ENCODE results near the gene ALG12. TPM values are rescaled to one million over a fixed set of nuclear protein-coding genes. Genes with fewer than 3 reads are reported as not detected.

ALG12 gene
- 6.9 to 13.6 TPM (median 10.7 TPM) in 5 replicates for total RNA-seq (2022; extraction: Qiagen RNA extraction; ENCODE audit: low read depth)

DNA sequence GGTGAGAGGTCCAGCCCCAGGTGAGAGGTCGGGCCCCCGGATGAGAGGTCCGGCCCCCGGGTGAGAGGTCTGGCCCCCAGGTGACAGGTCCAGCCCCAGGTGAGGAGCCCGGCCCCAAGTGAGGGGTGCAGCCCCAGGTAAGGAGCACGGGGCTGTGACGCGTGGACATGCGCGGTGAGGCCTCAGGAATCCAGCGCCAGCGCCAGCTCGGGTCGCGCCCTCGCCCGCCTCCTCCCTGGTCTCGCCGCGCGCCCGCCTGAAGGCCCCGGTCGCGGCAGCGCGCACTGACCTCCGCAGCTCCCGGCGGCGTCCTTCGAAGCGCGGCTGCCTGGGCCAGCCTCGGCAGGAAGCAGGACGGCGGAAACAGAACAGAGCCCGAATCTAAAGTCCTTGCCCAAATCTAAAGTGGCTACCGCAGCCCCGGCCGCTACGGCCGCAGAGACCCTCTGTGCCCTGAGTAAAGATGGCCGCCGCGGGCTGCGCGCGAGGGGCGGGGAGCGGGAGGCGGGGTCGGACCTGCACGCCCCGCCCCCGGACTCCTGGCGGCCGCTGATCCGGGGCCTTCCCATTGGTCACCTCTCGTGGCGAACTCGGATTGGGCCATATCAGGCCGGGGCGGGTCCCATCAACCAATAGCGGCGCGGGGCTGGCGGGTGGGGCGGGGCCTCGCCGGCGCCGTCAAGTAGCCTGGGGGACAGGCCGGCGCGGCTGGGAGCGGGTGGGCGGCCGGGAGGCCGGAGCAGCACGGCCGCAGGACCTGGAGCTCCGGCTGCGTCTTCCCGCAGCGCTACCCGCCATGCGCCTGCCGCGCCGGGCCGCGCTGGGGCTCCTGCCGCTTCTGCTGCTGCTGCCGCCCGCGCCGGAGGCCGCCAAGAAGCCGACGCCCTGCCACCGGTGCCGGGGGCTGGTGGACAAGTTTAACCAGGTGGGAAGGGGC, at the start of gene ALG12, which contains the start of gene CRELD2:
Gene ALG12, minus strand, starts transcription at position 465 of the 937 bp plus-strand sequence. CDS start 4,673 bp downstream, outside the sequence.
Gene CRELD2, plus strand, starts transcription at position 661 of the 937 bp plus-strand sequence. Its CDS starts 136 bp downstream, at position 797.

DNA sequence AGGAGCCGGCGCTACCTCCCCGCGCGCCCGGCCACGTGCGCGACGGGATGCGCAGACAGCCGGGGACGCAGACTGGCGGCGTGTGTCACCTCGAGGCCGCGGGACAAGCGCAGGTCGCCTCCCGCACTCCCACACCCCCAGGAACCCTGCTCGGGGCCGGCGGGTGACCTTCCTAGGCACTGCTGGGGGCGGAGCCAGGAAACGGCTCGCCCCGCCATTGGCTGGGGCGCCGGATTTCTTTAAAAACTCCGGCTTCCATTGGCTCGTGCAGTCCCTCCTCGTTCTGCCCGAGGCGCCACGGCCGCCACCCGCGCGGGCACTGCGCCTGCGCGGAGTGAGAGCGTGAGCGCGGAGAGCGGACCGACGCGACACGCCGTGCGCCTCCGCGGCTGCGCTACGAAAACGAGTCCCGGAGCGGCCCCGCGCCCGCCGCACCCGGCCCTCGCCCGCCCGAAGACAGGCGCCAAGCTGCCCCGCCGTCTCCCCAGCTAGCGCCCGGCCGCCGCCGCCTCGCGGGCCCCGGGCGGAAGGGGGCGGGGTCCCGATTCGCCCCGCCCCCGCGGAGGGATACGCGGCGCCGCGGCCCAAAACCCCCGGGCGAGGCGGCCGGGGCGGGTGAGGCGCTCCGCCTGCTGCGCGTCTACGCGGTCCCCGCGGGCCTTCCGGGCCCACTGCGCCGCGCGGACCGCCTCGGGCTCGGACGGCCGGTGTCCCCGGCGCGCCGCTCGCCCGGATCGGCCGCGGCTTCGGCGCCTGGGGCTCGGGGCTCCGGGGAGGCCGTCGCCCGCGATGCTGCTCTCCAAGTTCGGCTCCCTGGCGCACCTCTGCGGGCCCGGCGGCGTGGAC, 42.1 kb upstream of the ALG12 start, which contains the start of gene PIM3:
Gene PIM3, plus strand, starts transcription at position 614 of the 846 bp plus-strand sequence. Its CDS starts 176 bp downstream, at position 790.

GRCh38 chr22:49852898-49853894, 65.0 kb downstream of the ALG12 start, which contains the start of gene ZBED4:
Gene ZBED4 (plus strand): TSS chr22:49853844. CDS start chr22:49883663, 29,819 bp downstream.

Other genes starting within 250 kb of the ALG12 start
- 14.2 to 15.4 TPM (median 14.8 TPM) in 5 replicates for gene BRD1, start 90.6 kb downstream of the ALG12 start, total RNA-seq (2022; extraction: Qiagen RNA extraction; ENCODE audit: low read depth)
- 10.9 to 13.7 TPM (median 12.9 TPM) in 5 replicates for gene ZBED4, start 64.6 kb downstream of the ALG12 start, total RNA-seq (2022; extraction: Qiagen RNA extraction; ENCODE audit: low read depth)
- gene CRELD2, start 196 bp upstream of the ALG12 start, total RNA-seq (2022; extraction: Qiagen RNA extraction; ENCODE audit: low read depth) = 21.4 to 29.9 TPM (median 24.6 TPM) in 5 replicates
- 25.4 to 36.8 TPM (median 29.6 TPM) in 5 replicates for gene PIM3, start 42.3 kb upstream of the ALG12 start, total RNA-seq (2022; extraction: Qiagen RNA extraction; ENCODE audit: low read depth)
- 0.03 to 0.04 TPM (median 0.03 TPM) in 3 of 5 replicates, not detected in the others for gene IL17REL, start 94.3 kb upstream of the ALG12 start, total RNA-seq (2022; extraction: Qiagen RNA extraction; ENCODE audit: low read depth)
- gene TTLL8, start 139.9 kb upstream of the ALG12 start, total RNA-seq (2022; extraction: Qiagen RNA extraction; ENCODE audit: low read depth) = not detected in 5 replicates
- gene MLC1, start 167.0 kb upstream of the ALG12 start, total RNA-seq (2022; extraction: Qiagen RNA extraction; ENCODE audit: low read depth) = 0.03 to 0.09 TPM (median 0.04 TPM) in 3 of 5 replicates, not detected in the others
- gene MOV10L1, start 171.6 kb upstream of the ALG12 start, total RNA-seq (2022; extraction: Qiagen RNA extraction; ENCODE audit: low read depth) = not detected in 5 replicates

All from A549 treated with DMSO at 1 μM for 4 hours (cell line).